Measurements from ENCODE around the gene LRP10.
"Not testable (repeated sequence)": the region's sequence is repeated elsewhere in the genome, so short reads cannot be mapped to it uniquely, and the experiment has no call there.

LRP10 gene

GRCh38 chr14:22887260-22887989, 15.9 kb downstream of the LRP10 start:
- peak; percentile 26 for DNase-seq (ENCODE audit: low read depth)

- no peak for DNase-seq (ENCODE audit: low read depth)
Measured at GRCh38 chr14:22887990-22888378, 16.4 kb downstream of the LRP10 start.

DNA sequence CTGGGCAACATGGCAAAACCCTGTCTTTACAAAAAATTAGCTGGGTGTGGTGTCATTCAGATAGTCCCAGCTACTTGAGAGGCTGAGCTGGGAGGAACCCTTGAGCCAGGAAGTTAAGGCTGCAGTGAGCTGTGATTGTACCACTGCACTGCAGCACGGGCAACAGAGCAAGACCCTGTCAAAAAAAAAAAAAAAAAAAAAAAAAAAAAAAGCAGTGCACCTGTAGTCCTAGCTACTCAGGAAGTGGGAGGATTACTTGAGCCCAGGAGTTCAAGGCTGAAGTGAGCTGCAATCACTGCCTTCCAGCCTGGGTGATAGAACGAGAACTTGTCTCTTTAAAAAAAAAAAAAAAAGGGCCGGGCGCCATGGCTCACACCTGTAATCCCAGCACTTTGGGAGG, 17.1 kb downstream of the LRP10 start:
- no peak for DNase-seq (ENCODE audit: low read depth)

- DNase-seq (ENCODE audit: low read depth), result no peak
Measured at GRCh38 chr14:22890416-22890815, 18.9 kb downstream of the LRP10 start.

DNA sequence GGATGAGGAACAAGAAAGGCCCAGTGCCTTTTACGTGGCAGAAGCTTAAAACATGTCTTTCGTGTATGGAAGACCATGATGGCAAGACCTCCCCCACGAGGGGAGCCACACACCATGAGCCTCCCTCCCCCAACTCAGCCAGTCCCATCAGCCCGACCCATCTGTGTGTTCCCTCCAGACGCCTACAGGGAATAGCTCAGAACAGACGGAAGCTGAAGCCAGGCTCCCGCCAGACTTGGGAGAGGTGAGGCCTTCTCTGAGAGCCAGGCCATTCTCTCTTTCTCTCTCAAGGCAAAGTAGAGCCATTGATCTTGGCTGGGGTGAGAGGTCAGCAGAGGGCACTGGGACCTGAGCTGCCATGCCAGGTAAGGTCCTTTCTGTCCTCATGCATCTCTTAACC, 20.9 kb downstream of the LRP10 start:
- DNase-seq (ENCODE audit: low read depth), result no peak

DNA sequence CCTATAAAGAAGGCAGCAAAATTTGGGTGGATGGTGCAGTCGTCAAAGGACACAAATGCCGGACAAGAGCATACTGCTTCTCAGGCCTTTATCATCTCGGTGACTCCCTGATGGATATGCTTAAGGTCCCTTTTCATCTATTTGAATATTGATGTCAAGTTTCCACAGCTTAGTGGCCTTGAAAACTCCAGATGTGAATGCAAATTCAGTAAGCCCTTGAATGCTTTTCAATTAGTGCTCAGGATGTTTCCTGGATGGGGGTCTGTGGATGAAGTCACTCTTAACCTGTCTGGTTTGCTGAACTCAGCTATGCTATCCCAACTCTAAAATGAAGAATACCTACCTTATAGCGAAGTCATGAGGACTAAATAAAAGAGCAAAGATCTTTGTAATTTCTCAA, 22.2 kb downstream of the LRP10 start:
- DNase-seq (ENCODE audit: low read depth), result no peak

GRCh38 chr14:22895402-22895801, 23.9 kb downstream of the LRP10 start:
- DNase-seq (ENCODE audit: low read depth), result no peak

DNA sequence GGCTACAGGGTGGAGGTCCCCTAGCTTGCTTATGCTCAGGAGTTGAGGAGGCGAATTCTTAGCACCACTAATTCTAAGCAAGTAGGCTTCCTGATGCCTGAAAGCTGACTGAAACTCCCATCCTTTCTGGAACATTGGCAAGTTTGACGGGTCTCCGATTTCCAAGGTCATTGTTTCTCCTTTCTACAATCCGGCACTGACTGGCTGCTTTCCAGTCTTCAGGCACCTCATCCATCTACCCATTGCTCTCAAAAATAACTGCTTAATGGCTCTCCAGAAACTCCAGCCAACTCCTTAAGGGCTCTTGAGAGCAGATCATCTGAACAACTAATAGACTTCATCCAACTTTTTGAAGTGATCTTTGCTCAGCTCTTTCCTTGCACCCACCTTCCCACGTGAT, 24.8 kb downstream of the LRP10 start:
- no peak for DNase-seq (ENCODE audit: low read depth)

GRCh38 chr14:22896760-22897159, 25.2 kb downstream of the LRP10 start:
- DNase-seq (ENCODE audit: low read depth), result no peak

- DNase-seq (ENCODE audit: low read depth), result no peak
Measured at GRCh38 chr14:22897357-22897756, 25.8 kb downstream of the LRP10 start.

DNA sequence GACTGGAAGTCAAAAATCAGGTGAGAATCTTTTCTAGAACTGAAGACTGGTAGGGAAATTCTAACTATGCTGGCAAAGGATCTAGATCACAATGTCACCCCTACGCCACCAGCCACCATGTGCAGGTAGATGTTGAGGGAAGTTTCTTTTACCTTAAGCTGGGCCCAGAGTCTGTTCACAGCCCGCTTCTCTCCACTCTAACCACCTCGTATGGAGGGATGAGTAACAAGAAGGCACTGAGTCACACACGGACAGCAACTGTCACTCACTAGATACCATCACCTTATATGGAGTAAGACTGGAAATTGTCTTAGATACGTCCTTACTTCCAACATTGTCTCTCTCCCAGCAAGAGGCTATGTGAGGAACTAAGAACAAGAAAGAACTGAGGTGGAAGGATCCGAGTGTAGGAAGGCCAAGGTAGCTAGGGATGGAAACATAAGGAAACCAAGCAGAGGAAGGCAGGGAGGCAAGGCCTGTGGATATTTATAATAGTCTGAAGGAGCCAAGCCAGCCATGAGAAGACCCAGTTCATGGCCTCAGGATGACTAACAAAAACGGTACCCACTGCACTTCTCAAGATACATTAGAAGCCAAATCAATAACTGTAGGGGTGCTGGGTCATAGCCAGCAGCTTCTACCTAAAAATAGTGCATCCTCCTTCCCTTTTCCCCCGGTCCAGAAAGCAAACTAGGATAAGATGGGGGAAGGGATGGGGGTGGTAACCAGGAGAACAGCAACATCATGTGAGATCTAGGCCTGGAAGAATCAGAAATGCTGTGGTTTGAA, 27.0 kb downstream of the LRP10 start:
- no peak for DNase-seq (ENCODE audit: low read depth)

DNA sequence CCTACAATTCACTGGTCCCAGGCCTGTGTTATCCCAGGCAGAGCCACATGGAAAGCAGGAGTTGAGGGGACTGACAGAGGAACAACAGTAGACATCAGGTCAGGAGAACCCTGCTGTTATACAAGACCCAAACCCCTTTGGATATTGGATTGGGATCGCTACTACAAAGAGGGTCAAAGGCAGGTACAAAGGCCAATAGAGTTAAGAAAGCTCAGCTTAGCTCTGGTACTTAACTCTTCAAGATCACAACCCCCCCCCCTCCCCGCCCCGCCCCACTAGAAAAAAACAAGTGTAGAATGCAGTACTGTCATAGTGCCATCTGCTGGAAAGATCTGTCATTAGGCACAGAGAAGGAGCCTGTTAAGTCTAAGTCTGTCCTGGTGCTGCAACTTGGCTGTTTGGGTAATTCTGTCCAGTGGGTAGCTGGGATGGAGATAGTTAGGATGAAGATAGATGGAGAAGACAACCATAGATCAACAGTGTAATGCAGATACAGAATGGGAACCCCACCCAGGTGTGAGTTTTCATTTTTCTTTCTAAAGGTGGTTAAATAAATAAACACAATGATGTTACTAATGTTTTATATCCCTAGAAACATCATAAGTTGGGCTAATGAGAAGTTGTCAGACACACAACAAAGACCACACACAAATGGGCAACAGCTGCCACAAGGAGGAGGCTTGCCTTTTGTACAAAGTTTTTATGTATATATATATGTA, 28.7 kb downstream of the LRP10 start:
- DNase-seq (ENCODE audit: low read depth), result peak; percentile 43

GRCh38 chr14:22901799-22902198, 30.3 kb downstream of the LRP10 start:
- no peak for DNase-seq (ENCODE audit: low read depth)

DNA sequence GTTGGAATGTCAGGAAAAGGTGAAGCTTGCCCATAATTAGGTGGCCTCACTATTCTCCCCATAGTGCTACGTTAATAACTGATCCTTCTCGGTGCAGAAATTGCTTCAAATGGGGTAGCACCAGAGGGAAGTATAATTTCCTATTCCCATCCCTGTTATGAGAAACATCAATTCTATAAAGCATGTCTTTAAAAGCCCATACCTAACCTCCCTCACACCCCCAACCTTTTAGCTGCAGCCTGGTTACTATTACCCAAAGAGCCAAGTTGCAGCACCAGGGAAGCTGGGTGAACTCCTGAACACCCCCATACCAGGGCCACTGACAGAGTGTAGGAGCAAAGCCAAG, 32.2 kb downstream of the LRP10 start:
- DNase-seq (ENCODE audit: low read depth), result no peak

- DNase-seq (ENCODE audit: low read depth), result no peak
Measured at GRCh38 chr14:22905627-22906026, 34.1 kb downstream of the LRP10 start.

GRCh38 chr14:22906073-22906472, 34.5 kb downstream of the LRP10 start:
- DNase-seq (ENCODE audit: low read depth), result no peak

DNA sequence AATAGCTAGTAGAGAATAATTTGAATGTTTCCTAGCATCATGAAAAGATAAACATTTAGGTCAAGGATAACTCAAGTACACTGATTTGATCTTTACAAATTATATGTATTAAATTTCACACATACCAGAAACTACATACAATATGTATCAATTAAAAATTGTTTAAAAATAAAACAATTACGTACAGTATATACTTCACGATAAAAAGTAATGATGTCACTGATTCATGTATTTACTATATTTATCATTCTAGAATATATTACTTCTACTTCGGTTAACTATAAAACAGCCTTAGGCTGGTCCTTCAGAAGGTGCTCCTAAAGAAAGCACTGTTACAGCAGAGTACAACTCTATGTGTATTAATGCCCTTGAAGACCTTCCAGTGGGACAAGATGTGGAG, 35.9 kb downstream of the LRP10 start:
- DNase-seq (ENCODE audit: low read depth), result no peak

GRCh38 chr14:22908601-22909000, 37.1 kb downstream of the LRP10 start:
- DNase-seq (ENCODE audit: low read depth), result no peak

DNA sequence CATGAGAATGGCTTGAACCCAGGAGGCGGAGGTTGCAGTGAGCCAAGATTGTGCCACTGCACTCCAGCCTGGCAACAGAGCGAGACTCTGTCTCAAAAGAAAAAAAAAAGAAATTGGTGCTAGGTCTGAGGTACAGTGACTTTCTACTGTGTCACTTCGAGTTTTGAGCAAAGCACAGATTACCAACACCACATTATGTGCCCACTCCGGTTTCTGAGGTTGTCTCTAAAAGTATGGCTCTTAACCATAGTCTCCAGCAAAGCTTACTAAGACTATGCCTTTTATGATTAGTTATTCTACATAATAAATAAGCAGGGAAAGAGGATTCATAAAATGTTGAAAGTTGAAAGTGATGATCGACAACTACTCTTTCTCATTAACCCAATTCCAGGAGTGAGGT, 39.4 kb downstream of the LRP10 start:
- no peak for DNase-seq (ENCODE audit: low read depth)

GRCh38 chr14:22914836-22915235, 43.3 kb downstream of the LRP10 start:
- not testable (repeated sequence) for DNase-seq (ENCODE audit: low read depth)

DNA sequence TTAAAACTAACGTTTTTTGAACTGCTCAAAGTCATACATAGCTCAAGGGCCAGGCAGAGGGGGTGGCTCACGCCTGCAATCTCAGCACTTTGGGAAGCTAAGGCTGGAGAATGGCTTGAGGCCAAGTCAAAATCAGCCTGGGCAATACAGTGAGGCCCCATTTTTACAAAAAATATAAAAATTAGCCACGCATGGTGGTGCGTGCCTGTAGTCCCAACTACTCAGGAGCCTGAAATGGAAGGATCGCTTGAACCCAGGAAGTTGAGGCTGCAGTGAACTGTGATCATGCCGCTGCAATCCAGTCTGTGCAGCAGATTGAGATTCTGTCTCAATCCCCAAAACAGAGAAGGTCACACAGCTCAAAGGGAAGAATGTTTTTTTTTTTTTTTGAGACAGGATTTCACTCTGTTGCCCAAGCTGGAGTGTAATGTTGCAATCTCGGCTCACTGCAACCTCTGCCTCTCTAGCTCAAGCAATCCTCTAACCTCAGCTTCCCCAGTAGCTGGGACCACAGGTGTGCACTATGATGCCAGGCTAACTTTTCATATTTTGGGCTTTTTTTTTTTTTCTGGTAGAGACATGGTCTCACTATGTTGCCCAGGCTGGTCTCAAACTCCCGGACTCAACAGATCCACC, 44.5 kb downstream of the LRP10 start:
- DNase-seq (ENCODE audit: low read depth), result no peak

- peak; percentile 100 for DNase-seq (ENCODE audit: low read depth)
Measured at GRCh38 chr14:22918804-22919600, 47.5 kb downstream of the LRP10 start, which contains the start of gene RBM23. Gene RBM23, minus strand, starts transcription at chr14:22919149.

All from T follicular helper cell (primary cell).